GM12878 (cell line): ENCODE data around the gene NPAS2. TPM values are rescaled to one million over a fixed set of nuclear protein-coding genes. Genes with fewer than 3 reads are reported as not detected.

Experiments used
- BCLAF1 ChIP-seq: fragments of 450-650 bp; IDR thresholded peaks from 2 replicates; pipeline ENCODE4 v1.6.1; 2017; ENCODE audit warnings: antibody characterized with exemption, mild to moderate bottlenecking, moderate library complexity
- CBX5 ChIP-seq: sonication (generic); IDR thresholded peaks from 2 replicates; pipeline ENCODE4 v1.6.1; 2016; ENCODE audit warnings: low read depth, moderate library complexity, mild to moderate bottlenecking, inconsistent platforms
- CTCF ChIP-seq, 3 experiments: IDR thresholded peaks in 2 of 3; conservative IDR thresholded peaks in 1 of 3; 2 replicates each; pipeline ENCODE4 v1.5.1; 2011; ENCODE audit warnings: low read depth in 3 of 3, low read length in 3 of 3, mild to moderate bottlenecking in 3 of 3, control low read depth in 2 of 3, moderate library complexity in 2 of 3, inconsistent platforms in 1 of 3, mixed read lengths in 1 of 3; ENCODE audit not compliant: control insufficient read depth in 2 of 3, insufficient read depth in 1 of 3; ENCODE audit errors: extremely low read depth in 1 of 3
- ELK1 ChIP-seq: IDR thresholded peaks from 2 replicates; pipeline ENCODE4 v1.6.1; 2012; ENCODE audit warnings: low read depth, low read length, improper control_type of control experiment
- EP300 ChIP-seq, 2 experiments: fragments of 150-350 bp in 1 of 2; IDR thresholded peaks; 2 replicates each; pipeline ENCODE4 v1.6.1; 2011 to 2012; ENCODE audit warnings: low read depth in 2 of 2, low read length in 2 of 2, borderline replicate concordance in 1 of 2, improper control_type of control experiment in 1 of 2, inconsistent platforms in 1 of 2; ENCODE audit not compliant: control insufficient read depth in 1 of 2
- FOS ChIP-seq: IDR thresholded peaks from 3 replicates; pipeline ENCODE4 v1.6.1; 2011; ENCODE audit warnings: borderline replicate concordance; ENCODE audit not compliant: insufficient read length; ENCODE audit errors: extremely low read depth
- FOXK2 ChIP-seq: fragments of 450-650 bp; IDR thresholded peaks from 2 replicates; pipeline ENCODE4 v1.6.1; 2017; ENCODE audit warnings: mild to moderate bottlenecking, moderate library complexity
- GABPA ChIP-seq: IDR thresholded peaks from 2 replicates; pipeline ENCODE4 v1.6.1; 2014; ENCODE audit warnings: antibody characterized with exemption, low read depth, mild to moderate bottlenecking, inconsistent platforms
- HDAC6 ChIP-seq: fragments of 200-600 bp; sonication (generic); IDR thresholded peaks from one replicate; pipeline ENCODE4 v1.8.0; 2017; ENCODE audit warnings: antibody characterized with exemption; ENCODE audit not compliant: unreplicated experiment
- HSF1 ChIP-seq: fragments of 150-350 bp; IDR thresholded peaks from 2 replicates; pipeline ENCODE4 v1.6.1; 2014; ENCODE audit warnings: mild to moderate bottlenecking, low read depth, low read length
- MAX ChIP-seq: IDR thresholded peaks from 2 replicates; pipeline ENCODE4 v1.6.1; 2012; ENCODE audit warnings: low read depth, low read length, improper control_type of control experiment
- RELB ChIP-seq: fragments of 450-650 bp; IDR thresholded peaks from 2 replicates; pipeline ENCODE4 v1.6.1; 2017; ENCODE audit warnings: low read depth, mild to moderate bottlenecking, moderate library complexity
- ZBTB40 ChIP-seq: fragments of 450-650 bp; IDR thresholded peaks from 2 replicates; pipeline ENCODE4 v1.6.1; 2016; ENCODE audit warnings: mild to moderate bottlenecking, moderate library complexity, borderline replicate concordance
- ZNF217 ChIP-seq: fragments of 450-650 bp; IDR thresholded peaks from 2 replicates; pipeline ENCODE4 v1.6.1; 2017; ENCODE audit warnings: antibody characterized with exemption, mild to moderate bottlenecking
- polyA plus RNA-seq, 11 experiments: library from polyadenylated mRNA; depleted of rRNA in 4 of 11; unstranded in 6 of 11; stranded (reverse) in 5 of 11; fragments of >200 nt; fragmentation: Nextera tagmentation in 4 of 11; fragmentation: Illumina TruSeq in 1 of 11; extraction: Ambion mirVana in 4 of 11; extraction: Trizol in 1 of 11; gene quantifications; 1 replicate in 1 of 11; 2 replicates in 10 of 11; pipeline versions ENCODE4 v1.2.1 to v1.2.3, GENCODE V29; 2011 to 2016; ENCODE audit warnings: inconsistent platforms in 2 of 11, missing spikeins in 2 of 11, low read depth in 1 of 11
- total RNA-seq, 4 experiments: library from RNA; depleted of rRNA in 3 of 4; stranded (reverse); fragments of >200 nt in 3 of 4; fragmentation: Illumina TruSeq in 1 of 4; extraction: Trizol in 1 of 4; gene quantifications; 2 replicates each; pipeline versions ENCODE4 v1.2.1 to v1.2.3, GENCODE V29; 2013 to 2021

Gene NPAS2
- total and polyA plus RNA-seq, 10 of the 15 experiments (the other 5 are each of a cell fraction or from before 2014, with no cell fraction given): 0.08 TPM; not detected in 9

GRCh38 chr2:101012054-101012705, 192.2 kb downstream of the NPAS2 start (continued):
- TF ChIP-seq FOXK2 (no peak), ZBTB40 (no peak), FOS (no peak), ELK1 (no peak), BCLAF1 (no peak), MAX (no peak), CBX5 (peak; percentile 43; the same call in 1 of the 2 replicates), EP300 (IDR thresholded peaks at IDR 0.05; ENCODE audit: borderline replicate concordance in 1 of 2, control insufficient read depth in 1 of 2, low read depth in 2 of 2, low read length in 2 of 2) (peak; percentile 75; a peak in 3 of 4 replicates), HDAC6 (no peak), HSF1 (no peak), CTCF (IDR thresholded peaks at IDR 0.05 in 2 of 3, conservative IDR thresholded peaks at IDR 0.05 in 1 of 3; ENCODE audit: control insufficient read depth in 2 of 3, extremely low read depth in 1 of 3, insufficient read depth in 1 of 3, low read depth in 3 of 3, low read length in 3 of 3) (no peak), ZNF217 (peak; percentile 4; the same call in 1 of the 2 replicates), GABPA (no peak), RELB (peak; percentile 62; the same call in 1 of the 2 replicates)
